GM19023 (cell line): Measurements from ENCODE around the gene RAD50.
"Not testable (repeated sequence)": the region's sequence is repeated elsewhere in the genome, so short reads cannot be mapped to it uniquely, and the experiment has no call there.

Experiments used
- ATAC-seq: cut with Tn5 transposase; IDR thresholded peaks from one replicate; pipeline ENCODE4 v1.9.1; 2021; ENCODE audit warnings: mild to moderate bottlenecking, moderate library complexity; ENCODE audit not compliant: unreplicated experiment

The RAD50 gene

GRCh38 chr5:132691755-132692631 is 135.2 kb downstream of the RAD50 start:
- ATAC-seq: not testable (repeated sequence)

DNA sequence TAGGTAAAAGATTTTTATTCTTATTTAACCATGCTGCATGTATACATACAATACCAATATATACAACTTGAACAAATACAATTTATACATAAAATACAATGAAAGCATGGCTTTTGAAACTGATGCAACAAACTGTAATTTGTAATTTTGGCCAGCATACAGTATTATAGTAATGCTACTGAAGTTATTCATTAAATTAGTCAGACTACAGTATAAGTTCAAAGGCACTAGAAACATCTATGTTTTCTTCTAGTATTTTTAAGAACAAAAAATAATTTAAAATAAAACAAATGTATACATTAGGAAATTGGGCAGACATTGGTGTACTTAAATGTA is 135.8 kb downstream of the RAD50 start:
- no peak for ATAC-seq
